Body of pancreas (tissue), 4 donors: ENCODE measurements around the gene LEFTY1.
A peak's percentile ranks its signal among the peaks of the same experiment; 100 is the strongest.

Source experiments
- CTCF ChIP-seq, 7 experiments: fragments of 450-650 bp in 4 of 7; fragments of 200-600 bp in 3 of 7; sonication (generic) in 3 of 7; IDR thresholded peaks; one replicate each; pipeline ENCODE4 v1.5.1; 2016 to 2019; ENCODE audit warnings: antibody characterized with exemption in 7 of 7
- POLR2A ChIP-seq, 3 donors: fragments of 450-650 bp; IDR thresholded peaks; one replicate each; pipeline ENCODE4 v1.6.1; 2016; ENCODE audit warnings: antibody characterized with exemption in 3 of 3, mild to moderate bottlenecking in 2 of 3

DNA sequence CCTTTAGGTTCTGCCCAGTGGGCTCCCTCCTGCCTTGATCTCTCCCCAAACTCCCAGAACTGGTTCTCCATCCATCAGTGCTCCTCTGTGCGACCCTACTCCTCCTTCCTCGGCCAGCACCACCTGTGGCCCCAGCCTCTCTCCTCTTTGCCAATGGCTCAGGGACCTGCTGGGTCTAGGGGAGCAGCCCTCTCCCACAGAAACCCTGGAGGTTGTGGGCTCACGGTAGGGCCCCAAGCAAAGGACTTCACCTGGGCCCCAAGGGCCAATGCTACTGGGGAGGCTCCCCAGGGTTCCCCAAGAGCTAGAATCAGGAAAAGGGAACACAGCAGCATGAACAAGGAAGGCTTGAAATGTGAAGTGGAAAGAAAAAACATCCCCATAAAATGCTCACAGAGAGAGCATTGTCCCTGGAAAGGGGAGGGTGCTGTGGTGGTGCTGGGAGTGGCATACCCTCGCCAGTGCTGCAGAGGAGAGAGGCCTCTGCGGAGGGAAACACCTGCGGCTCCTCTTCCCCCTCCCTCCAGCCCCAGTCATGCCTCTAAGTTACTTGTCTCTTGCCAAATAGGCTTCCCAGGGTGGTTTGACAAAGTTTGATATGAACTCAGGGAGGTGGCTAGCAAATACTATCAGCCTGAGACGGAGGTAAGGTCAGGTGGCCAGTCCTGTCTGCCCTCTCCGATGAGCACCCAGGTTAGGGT lies 9.3 kb downstream of the LEFTY1 start:
- peak in 2 of 3 donors; percentile 61 to 71 for TF ChIP-seq POLR2A (IDR thresholded peaks at IDR 0.05)
- no peak for TF ChIP-seq CTCF (IDR thresholded peaks at IDR 0.05)
